Measurements from ENCODE around the gene ARHGEF26. TPM values are rescaled to one million over a fixed set of nuclear protein-coding genes. Genes with fewer than 3 reads are reported as not detected.

ARHGEF26 gene
- total RNA-seq, 1 donor from 2014 or later = 0.80 TPM

DNA sequence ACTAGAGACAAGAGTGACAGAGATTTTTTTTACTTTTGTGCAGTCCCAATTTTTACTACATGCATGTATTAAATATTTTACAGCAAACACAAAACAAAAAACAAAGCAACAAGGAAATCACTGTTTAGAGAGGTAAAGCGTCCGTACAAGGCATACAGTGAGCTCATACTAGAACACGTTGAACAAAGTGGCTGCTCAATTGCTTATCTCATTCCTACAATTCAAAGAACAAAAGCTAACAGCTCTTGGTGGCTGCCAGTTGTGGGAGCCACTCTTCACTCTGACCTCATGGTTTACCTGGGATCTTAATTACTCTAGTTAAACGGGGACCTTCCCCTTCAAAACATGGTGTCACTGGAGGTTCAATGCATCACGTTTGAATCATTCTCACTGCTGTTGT is 7.6 kb upstream of the ARHGEF26 start:
- no peak for DNase-seq (ENCODE audit: low read depth)

- DNase-seq (ENCODE audit: low read depth) = no peak
Measured at GRCh38 chr3:154115332-154115731, 5.9 kb upstream of the ARHGEF26 start.

DNA sequence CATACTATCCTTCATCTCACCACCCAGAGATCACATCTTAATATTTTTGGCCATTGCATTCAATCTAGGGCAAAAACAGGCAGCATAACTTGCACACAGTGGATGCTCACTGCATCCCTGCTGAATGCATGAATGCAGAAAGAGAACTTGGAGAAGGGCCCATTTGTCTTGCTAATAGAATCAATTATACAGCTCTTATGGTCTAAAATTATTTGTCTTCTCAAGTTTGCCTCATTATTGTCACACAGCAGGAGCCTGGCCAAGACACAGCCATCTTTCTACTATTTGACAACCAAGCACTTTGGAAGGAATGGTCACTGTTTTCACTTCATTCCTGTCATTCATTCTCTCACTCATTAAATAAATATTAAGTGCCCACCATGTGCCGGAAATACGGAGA is 1.2 kb upstream of the ARHGEF26 start:
- no peak for DNase-seq (ENCODE audit: low read depth)

- DNase-seq (ENCODE audit: low read depth) = peak; percentile 7
Measured at GRCh38 chr3:154121701-154122551, 736 bp downstream of the ARHGEF26 start.

- no peak for DNase-seq (ENCODE audit: low read depth)
Measured at GRCh38 chr3:154122552-154122911, 1.3 kb downstream of the ARHGEF26 start.

- DNase-seq (ENCODE audit: low read depth) = peak; percentile 9
Measured at GRCh38 chr3:154122912-154123559, 1.8 kb downstream of the ARHGEF26 start.

- DNase-seq (ENCODE audit: low read depth) = peak; percentile 9
Measured at GRCh38 chr3:154123906-154124305, 2.7 kb downstream of the ARHGEF26 start.

DNA sequence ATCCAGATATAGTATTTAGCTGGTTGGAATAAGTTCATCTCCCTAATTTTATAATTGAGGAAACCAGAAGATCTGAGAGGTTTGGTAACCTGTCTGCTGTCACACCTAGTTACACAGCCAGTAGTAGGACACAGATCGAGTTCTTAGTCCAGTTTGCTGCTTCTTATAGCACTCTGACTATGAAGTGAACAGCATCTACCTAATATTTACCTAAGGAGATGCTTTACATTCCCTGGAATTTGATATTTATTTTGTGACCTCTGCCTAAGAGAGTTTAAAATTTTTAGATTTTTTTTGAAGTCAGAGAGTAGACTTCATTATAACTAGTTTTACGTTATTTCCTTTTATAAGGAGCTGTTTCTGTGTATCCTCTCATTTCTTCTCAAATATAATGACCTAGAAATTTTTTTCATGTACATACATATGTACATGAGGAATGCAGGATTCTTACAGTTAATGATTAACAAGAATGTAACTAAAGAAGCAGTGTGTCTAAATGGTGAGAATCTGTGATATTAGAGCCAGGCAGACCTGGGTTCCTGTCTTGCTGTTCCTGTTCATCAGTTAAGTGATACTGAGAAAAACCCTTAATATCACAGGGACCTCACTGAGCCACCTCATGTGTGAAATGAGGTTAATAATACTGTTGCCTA is 4.3 kb downstream of the ARHGEF26 start:
- DNase-seq (ENCODE audit: low read depth) = peak; percentile 5

- DNase-seq (ENCODE audit: low read depth) = no peak
Measured at GRCh38 chr3:154126651-154127050, 5.5 kb downstream of the ARHGEF26 start.

GRCh38 chr3:154129625-154130024 is 8.4 kb downstream of the ARHGEF26 start:
- DNase-seq (ENCODE audit: low read depth) = no peak

DNA sequence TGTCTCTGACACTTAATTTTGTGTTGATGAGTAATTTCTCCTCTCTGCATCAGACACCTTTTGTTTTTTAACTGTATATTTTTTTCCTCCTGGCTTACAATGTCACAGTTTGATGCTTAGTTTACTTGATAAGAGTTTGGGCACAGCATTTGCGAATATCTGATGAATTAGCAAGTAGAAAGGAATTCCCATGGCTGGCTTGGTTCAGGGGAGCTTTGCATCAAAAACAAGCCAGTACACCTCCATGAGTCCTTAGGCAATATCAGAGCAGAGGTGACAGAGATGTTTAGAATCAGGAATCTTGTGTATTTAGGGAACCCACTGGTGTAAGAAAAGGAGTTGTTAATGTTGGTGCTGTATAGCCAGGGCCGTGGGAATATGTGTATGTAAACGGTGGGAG is 9.3 kb downstream of the ARHGEF26 start:
- DNase-seq (ENCODE audit: low read depth) = peak; percentile 39

GRCh38 chr3:154131830-154132229 is 10.6 kb downstream of the ARHGEF26 start:
- DNase-seq (ENCODE audit: low read depth) = no peak

DNA sequence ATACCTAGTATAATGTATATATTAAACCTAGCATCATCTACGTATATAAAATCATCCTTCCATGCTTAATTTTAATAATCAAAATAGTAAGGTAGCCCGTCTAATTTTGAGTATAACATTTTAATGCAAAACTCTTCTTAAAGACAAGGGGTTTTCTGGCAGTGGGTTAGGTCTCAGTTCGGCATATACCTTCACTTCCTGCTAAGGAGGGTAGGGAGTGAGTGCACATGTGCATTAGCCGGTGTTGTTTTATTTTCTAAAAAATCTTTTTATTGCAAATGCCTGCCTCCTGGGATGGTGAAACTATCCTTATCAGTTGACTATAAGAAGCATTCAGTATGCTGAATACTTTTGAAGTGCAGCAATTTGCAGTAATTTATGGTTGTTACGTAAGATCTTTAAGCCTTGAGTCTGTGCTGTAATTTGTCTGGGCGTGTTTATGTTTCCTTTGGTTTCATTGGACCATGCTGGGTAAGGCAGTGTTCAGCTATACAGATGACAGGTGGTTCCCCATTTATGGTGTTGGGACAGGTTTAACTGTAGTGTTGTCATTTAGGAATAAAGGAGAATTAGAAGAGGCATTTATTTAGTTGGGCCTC is 11.7 kb downstream of the ARHGEF26 start:
- DNase-seq (ENCODE audit: low read depth) = peak; percentile 21

DNA sequence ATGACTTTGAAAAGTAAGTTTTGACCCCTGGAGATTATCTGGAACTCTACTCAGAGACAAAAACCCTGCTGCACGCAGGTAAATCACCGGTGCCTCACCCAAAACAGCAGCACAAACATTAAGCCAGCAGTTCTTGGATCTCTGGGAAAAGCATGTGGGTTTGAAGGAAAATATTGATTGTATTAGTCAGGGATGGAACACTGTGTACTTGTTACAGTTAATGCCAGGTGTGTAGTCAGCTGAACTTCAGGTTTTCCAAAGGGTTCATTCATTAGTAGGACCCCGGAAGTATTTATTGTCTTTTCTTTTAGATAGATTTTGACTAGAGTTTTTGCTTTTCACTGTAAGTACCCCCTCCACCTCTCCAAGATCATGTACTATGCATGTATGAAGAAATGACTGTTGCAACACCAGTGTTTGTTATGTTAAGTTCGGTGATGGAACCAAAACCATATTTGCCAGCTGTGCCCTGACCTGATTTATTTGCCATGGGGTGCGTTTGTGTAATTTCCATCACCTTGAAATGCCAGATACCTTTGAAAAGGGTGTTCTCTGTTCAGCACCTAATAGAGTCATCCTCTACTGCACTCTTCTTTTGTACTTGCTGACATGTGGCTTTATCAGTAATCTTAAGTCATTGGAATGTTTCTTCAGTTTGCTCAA is 14.5 kb downstream of the ARHGEF26 start:
- DNase-seq (ENCODE audit: low read depth) = peak; percentile 10

- DNase-seq (ENCODE audit: low read depth) = no peak
Measured at GRCh38 chr3:154137036-154137435, 15.8 kb downstream of the ARHGEF26 start.

- no peak for DNase-seq (ENCODE audit: low read depth)
Measured at GRCh38 chr3:154139996-154140436, 18.8 kb downstream of the ARHGEF26 start.

DNA sequence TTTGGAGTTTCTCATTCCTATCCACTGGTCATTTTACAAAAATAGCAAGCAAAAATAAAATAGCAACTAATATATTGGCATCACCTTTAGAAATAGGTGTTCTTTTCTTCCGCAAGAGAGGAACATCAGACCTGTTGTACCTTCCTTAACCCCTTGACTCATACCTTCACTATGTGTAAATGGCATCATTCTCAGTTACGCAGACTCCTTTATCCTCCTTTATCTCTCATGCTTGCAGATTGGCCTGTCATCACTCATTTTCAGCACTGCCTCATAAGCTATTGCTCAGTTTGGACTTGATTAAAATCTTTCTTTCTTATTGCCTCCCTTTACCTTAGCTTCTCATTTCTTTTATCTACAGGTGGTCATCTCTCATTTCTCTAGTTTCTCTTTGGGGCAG is 21.4 kb downstream of the ARHGEF26 start:
- no peak for DNase-seq (ENCODE audit: low read depth)

GRCh38 chr3:154143873-154144272 is 22.7 kb downstream of the ARHGEF26 start:
- DNase-seq (ENCODE audit: low read depth) = no peak

DNA sequence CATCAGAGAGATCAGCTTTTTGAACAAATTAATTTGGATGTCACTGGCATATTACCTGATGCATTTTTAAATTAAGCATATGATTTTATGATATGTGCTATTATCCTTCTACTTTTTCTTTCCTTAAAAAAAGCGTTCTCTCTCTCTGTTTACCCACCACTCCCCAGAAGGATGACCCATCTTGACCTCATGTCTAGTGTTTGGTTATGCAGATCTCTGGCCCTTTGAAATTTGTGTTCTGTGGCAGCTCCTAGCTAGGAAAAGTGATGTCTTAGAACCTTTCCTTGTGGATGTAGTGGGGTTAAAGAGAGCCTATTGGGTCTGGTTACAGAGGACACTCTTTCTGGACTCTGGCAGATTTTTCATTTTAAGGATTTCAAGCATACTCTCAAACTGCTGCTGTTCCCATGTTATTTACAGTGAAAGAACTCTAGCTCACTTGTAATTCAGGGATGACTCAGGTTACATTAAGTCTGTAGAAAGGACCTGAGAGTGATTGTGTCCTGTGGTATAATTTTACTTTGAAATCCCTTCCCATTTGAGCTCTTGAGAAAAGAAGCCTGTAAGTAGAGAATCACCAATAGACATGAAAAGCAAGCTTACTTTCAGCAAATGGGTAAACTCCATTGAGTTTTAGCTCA is 23.8 kb downstream of the ARHGEF26 start:
- peak; percentile 25 for DNase-seq (ENCODE audit: low read depth)

DNA sequence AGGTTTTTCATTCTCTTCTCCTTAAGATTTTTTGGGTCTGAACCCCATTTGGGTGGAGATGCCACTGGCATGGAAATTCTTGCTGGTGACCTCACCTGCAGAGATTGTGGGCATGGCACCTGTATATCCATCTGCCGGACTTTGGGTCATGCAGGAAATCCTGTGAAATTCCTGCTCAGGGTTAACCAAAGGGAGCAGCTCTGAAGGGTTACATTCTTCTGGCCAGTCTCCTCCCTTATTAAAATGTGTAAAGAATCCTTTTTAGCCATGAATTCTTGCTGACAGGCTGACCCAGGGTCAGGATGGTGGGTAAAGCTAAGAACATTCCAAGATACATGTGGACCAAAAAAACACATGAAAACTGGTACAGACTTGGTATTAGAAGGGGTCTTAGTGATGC is 27.4 kb downstream of the ARHGEF26 start:
- no peak for DNase-seq (ENCODE audit: low read depth)

DNA sequence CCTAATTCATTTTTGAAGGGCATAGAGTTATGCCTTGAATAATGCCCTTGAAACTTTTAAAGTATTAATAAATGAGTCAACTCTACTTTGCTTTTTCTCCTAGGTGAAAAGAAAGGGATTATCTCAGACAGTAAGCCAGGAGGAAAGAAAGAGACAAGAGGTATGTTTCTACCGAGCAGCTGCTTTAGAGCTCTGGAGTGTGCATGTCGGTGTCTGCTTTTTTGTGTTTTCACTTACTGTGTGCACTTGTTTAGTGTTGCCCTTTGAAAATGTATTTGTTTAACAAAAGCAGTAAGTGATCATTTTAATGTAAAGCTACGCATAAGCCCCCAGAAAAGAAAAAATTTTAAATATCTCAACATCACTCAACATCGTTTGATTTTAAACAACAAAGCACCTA is 28.1 kb downstream of the ARHGEF26 start:
- DNase-seq (ENCODE audit: low read depth) = no peak

All from renal cortical epithelial cell (primary cell).